HepG2 (cell line): Measurements from ENCODE around the gene DNAJB2. TPM values are rescaled to one million over a fixed set of nuclear protein-coding genes. Genes with fewer than 3 reads are reported as not detected.

Source experiments
- ATRX ChIP-seq: sonication (generic); formaldehyde crosslinking; IDR thresholded peaks from 2 replicates; pipeline ENCODE4 v1.4.0; 2020; ENCODE audit warnings: missing genetic modification reagents, borderline replicate concordance
- CBX5 ChIP-seq: sonication (generic); formaldehyde crosslinking; IDR thresholded peaks from 2 replicates; pipeline ENCODE4 v1.4.0; 2020; ENCODE audit warnings: missing genetic modification reagents, borderline replicate concordance
- CREB1 ChIP-seq, 2 experiments: fragments of 450-650 bp in 1 of 2; IDR thresholded peaks; 2 replicates each; pipeline ENCODE4 v1.6.1; 2016 to 2017; ENCODE audit warnings: control low read depth in 1 of 2, mild to moderate bottlenecking in 1 of 2, missing compliant biosample characterization in 1 of 2, missing genetic modification characterization in 1 of 2
- ETV6 ChIP-seq: sonication (generic); formaldehyde crosslinking; conservative IDR thresholded peaks from 2 replicates; pipeline ENCODE4 v1.4.0; 2020; ENCODE audit warnings: missing genetic modification reagents
- GZF1 ChIP-seq: sonication (generic); formaldehyde crosslinking; IDR thresholded peaks from 2 replicates; pipeline ENCODE4 v1.5.1; 2020; ENCODE audit warnings: mild to moderate bottlenecking, missing genetic modification reagents
- HNRNPH1 ChIP-seq: fragments of 200-400 bp; formaldehyde crosslinking; optimal IDR thresholded peaks from 2 replicates; pipeline ENCODE3; 2017; ENCODE audit warnings: mild to moderate bottlenecking, low read depth, low read length
- KDM4B ChIP-seq: sonication (generic); formaldehyde crosslinking; IDR thresholded peaks from 2 replicates; pipeline ENCODE4 v1.4.0; 2020; ENCODE audit warnings: missing genetic modification reagents
- KLF15 ChIP-seq: sonication (generic); formaldehyde crosslinking; IDR thresholded peaks from 2 replicates; pipeline ENCODE4 v1.8.1; 2023; ENCODE audit warnings: borderline replicate concordance, mild to moderate bottlenecking, inconsistent platforms, missing genetic modification reagents, mixed read lengths
- MNT ChIP-seq: fragments of 450-650 bp; IDR thresholded peaks from 2 replicates; pipeline ENCODE4 v1.6.1; 2016
- NFIB ChIP-seq: sonication (generic); formaldehyde crosslinking; IDR thresholded peaks from 2 replicates; pipeline ENCODE4 v1.9.0; 2021; ENCODE audit warnings: missing genetic modification reagents, mild to moderate bottlenecking, borderline replicate concordance
- PLRG1 ChIP-seq: fragments of 450-650 bp; conservative IDR thresholded peaks from 2 replicates; pipeline ENCODE4 v1.6.1; 2016
- SUZ12 ChIP-seq: fragments of 150-350 bp; IDR thresholded peaks from 2 replicates; pipeline ENCODE4 v1.6.1; 2014; ENCODE audit warnings: low read depth, low read length
- ZNF180 ChIP-seq: sonication (generic); formaldehyde crosslinking; IDR thresholded peaks from 2 replicates; pipeline ENCODE4 v1.4.0; 2020; ENCODE audit warnings: low read depth, missing genetic modification reagents, borderline replicate concordance
- ZNF225 ChIP-seq: sonication (generic); formaldehyde crosslinking; IDR thresholded peaks from 2 replicates; pipeline ENCODE4 v1.4.0; 2020; ENCODE audit warnings: mild to moderate bottlenecking, missing genetic modification reagents
- ZNF274 ChIP-seq: sonication (generic); formaldehyde crosslinking; IDR thresholded peaks from 2 replicates; pipeline ENCODE4 v1.5.1; 2020; ENCODE audit warnings: mild to moderate bottlenecking, missing genetic modification reagents
- ZNF570 ChIP-seq: sonication (generic); formaldehyde crosslinking; IDR thresholded peaks from 2 replicates; pipeline ENCODE4 v1.4.0; 2020; ENCODE audit warnings: mild to moderate bottlenecking, missing genetic modification reagents, borderline replicate concordance
- ZNF614 ChIP-seq: IDR thresholded peaks from 2 replicates; pipeline ENCODE4 v1.6.1; 2018; ENCODE audit warnings: missing biosample characterization, missing genetic modification reagents, inconsistent platforms, borderline replicate concordance
- ZNF790 ChIP-seq: sonication (generic); formaldehyde crosslinking; IDR thresholded peaks from 2 replicates; pipeline ENCODE4 v1.8.0; 2022; ENCODE audit warnings: missing genetic modification reagents, mild to moderate bottlenecking, borderline replicate concordance
- polyA plus RNA-seq, 8 experiments: library from polyadenylated mRNA; depleted of rRNA in 3 of 8; stranded (reverse) in 7 of 8; unstranded in 1 of 8; fragments of >200 nt; fragmentation: Illumina TruSeq in 4 of 8; extraction: Trizol in 4 of 8; gene quantifications; 2 replicates each; pipeline versions ENCODE4 v1.2.1 to v1.2.3, GENCODE V29; 2011 to 2016; ENCODE audit warnings: low read depth in 4 of 8, missing spikeins in 1 of 8, mixed read lengths in 1 of 8; ENCODE audit not compliant: insufficient read depth in 1 of 8
- total RNA-seq, 5 experiments: library from RNA; depleted of rRNA; stranded (reverse); fragments of >200 nt; fragmentation: Illumina TruSeq; extraction: Trizol; gene quantifications; 2 replicates each; pipeline ENCODE4 v1.2.3, GENCODE V29; 2016; ENCODE audit warnings: low read depth in 1 of 5
- TF ChIP-seq, protein P1 (sequence below): sonication (generic); formaldehyde crosslinking; IDR thresholded peaks from 2 replicates; pipeline ENCODE4 v1.8.1; 2023; ENCODE audit warnings: missing genetic modification reagents, inconsistent platforms, borderline replicate concordance
- TF ChIP-seq, protein P2 (sequence below), 2 experiments: IDR thresholded peaks; 2 replicates each; pipeline ENCODE4 v1.6.1; 2011 to 2012; ENCODE audit warnings: low read length in 2 of 2, borderline replicate concordance in 1 of 2, low read depth in 1 of 2, mild to moderate bottlenecking in 1 of 2, moderate library complexity in 1 of 2

Gene DNAJB2
- total and polyA plus RNA-seq, 2 of the 13 experiments (the other 11 are each of a cell fraction or from before 2014, with no cell fraction given), result 21.3 to 31.1 TPM

DNA sequence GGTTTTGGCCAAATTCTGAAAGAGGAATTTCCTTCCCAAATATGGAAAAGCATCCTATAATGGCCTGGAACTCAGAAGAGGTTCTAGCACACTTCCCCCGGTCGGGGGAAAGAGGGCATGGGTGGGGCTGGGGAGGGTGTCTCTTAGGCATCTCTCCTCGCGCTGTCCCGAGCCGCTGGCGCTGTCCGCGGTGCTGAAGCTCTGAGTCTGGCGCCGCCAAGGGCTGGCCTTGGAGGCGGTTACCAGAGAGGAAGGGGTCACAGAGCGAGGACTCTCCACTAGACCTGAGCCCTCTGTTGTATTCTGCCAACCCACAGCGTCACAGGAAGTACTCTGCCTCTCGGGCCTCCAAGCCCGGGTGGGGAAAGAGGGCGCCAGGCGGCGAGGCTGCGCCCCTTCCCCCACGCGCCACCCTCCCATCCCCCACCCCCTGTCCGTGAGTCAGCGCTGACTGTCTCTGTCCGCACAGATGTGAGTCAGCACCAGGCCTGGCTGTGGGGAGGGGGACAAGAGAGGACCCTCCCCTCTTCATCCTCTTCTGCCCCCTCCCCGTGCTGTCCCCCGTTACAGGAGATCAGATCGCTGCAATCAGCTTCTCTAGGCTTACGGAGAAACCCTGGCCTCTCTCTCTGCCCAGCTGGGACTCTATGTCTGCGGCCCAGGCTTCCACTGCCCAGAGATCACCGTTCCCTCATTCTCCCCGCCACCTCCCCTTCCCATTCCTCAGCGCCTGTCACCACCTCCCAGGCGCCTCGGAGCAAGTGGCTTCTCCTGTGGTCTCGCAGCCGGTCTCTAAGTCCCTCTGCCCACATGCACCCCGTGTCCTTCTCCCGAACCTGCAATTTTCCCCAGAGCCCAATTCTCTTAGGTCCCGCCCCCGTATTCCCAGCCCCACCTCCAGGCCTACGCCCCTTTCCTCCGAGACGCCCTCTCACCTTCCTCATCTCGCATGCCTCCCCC lies 29.3 kb downstream of the DNAJB2 start (continued):
- TF ChIP-seq, protein P1, sequence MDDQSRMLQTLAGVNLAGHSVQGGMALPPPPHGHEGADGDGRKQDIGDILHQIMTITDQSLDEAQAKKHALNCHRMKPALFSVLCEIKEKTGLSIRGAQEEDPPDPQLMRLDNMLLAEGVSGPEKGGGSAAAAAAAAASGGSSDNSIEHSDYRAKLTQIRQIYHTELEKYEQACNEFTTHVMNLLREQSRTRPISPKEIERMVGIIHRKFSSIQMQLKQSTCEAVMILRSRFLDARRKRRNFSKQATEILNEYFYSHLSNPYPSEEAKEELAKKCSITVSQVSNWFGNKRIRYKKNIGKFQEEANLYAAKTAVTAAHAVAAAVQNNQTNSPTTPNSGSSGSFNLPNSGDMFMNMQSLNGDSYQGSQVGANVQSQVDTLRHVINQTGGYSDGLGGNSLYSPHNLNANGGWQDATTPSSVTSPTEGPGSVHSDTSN (CRISPR knock-in tag), result peak; percentile 96
- TF ChIP-seq, protein P2, sequence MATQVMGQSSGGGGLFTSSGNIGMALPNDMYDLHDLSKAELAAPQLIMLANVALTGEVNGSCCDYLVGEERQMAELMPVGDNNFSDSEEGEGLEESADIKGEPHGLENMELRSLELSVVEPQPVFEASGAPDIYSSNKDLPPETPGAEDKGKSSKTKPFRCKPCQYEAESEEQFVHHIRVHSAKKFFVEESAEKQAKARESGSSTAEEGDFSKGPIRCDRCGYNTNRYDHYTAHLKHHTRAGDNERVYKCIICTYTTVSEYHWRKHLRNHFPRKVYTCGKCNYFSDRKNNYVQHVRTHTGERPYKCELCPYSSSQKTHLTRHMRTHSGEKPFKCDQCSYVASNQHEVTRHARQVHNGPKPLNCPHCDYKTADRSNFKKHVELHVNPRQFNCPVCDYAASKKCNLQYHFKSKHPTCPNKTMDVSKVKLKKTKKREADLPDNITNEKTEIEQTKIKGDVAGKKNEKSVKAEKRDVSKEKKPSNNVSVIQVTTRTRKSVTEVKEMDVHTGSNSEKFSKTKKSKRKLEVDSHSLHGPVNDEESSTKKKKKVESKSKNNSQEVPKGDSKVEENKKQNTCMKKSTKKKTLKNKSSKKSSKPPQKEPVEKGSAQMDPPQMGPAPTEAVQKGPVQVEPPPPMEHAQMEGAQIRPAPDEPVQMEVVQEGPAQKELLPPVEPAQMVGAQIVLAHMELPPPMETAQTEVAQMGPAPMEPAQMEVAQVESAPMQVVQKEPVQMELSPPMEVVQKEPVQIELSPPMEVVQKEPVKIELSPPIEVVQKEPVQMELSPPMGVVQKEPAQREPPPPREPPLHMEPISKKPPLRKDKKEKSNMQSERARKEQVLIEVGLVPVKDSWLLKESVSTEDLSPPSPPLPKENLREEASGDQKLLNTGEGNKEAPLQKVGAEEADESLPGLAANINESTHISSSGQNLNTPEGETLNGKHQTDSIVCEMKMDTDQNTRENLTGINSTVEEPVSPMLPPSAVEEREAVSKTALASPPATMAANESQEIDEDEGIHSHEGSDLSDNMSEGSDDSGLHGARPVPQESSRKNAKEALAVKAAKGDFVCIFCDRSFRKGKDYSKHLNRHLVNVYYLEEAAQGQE (IDR thresholded peaks at IDR 0.05; ENCODE audit: borderline replicate concordance in 1 of 2, low read depth in 1 of 2, low read length in 2 of 2), result peak in 1 of 2 experiments; percentile 100
- TF ChIP-seq KDM4B (CRISPR knock-in tag), result peak; percentile 97
- TF ChIP-seq NFIB (CRISPR knock-in tag), result no peak
- no peak for TF ChIP-seq HNRNPH1
- TF ChIP-seq MNT, result no peak
- TF ChIP-seq ZNF225 (CRISPR knock-in tag), result peak; percentile 81; the same call in 1 of the 2 replicates
- no peak for TF ChIP-seq GZF1 (CRISPR knock-in tag)
- TF ChIP-seq CBX5 (CRISPR knock-in tag), result peak; percentile 85
- TF ChIP-seq ZNF274 (CRISPR knock-in tag), result no peak
- 0 out of 2 replicates have a peak, but pooled peaks have one; percentile 8 for TF ChIP-seq SUZ12
- TF ChIP-seq ZNF180 (CRISPR knock-in tag), result no peak; the same call in 1 of the 2 replicates
- peak; percentile 73; the same call in 1 of the 2 replicates for TF ChIP-seq ZNF614 (CRISPR knock-in tag)
- TF ChIP-seq PLRG1, result no peak
- no peak for TF ChIP-seq CREB1 (IDR thresholded peaks at IDR 0.05)
- no peak for TF ChIP-seq CREB1 (CRISPR knock-in tag; IDR thresholded peaks at IDR 0.05)
- peak; percentile 92; the same call in 1 of the 2 replicates for TF ChIP-seq ZNF790
- no peak for TF ChIP-seq ATRX
- TF ChIP-seq ETV6 (CRISPR knock-in tag), result peak; percentile 98
- TF ChIP-seq ZNF570, result no peak
- peak; percentile 98; the same call in 1 of the 2 replicates for TF ChIP-seq KLF15 (CRISPR knock-in tag)
